ENCODE results near the gene DTNB. TPM values are rescaled to one million over a fixed set of nuclear protein-coding genes. Genes with fewer than 3 reads are reported as not detected.

DTNB gene
- total RNA-seq, 1 experiment from 2014 or later: 2.6 TPM

GRCh38 chr2:25380023-25380422 lies 293.4 kb downstream of the DTNB start:
- no peaks in the 10 kb centered on the region for H3K9me3 ChIP-seq (replicated peaks)
- no peak overlapping the region for H3K4me3 ChIP-seq
- H3K27ac ChIP-seq: no peak overlapping the region
- DNase-seq (ENCODE audit: low read depth in 1 of 2, low spot score in 2 of 2): peak in 1 of 2 experiments; percentile 0
- H3K27me3 ChIP-seq (replicated peaks): no peaks in the 10 kb centered on the region
- peaks cover 6% of the 10 kb centered on the region for H3K4me1 ChIP-seq (replicated peaks)
- H3K36me3 ChIP-seq: no peaks in the 10 kb centered on the region

GRCh38 chr2:25379535-25379934 lies 293.8 kb downstream of the DTNB start:
- DNase-seq (ENCODE audit: low read depth in 1 of 2, low spot score in 2 of 2): peak in 1 of 2 experiments; percentile 22
- no peak overlapping the region for H3K27ac ChIP-seq
- peaks cover 6% of the 10 kb centered on the region for H3K4me1 ChIP-seq (replicated peaks)

GRCh38 chr2:25378731-25379490 lies 294.5 kb downstream of the DTNB start:
- Histone ChIP-seq H3K4me1 (replicated peaks) (peaks cover 6% of the 10 kb centered on the region), H3K4me3 (no peak overlapping the region), H3K27me3 (replicated peaks) (no peaks in the 10 kb centered on the region), H3K36me3 (no peaks in the 10 kb centered on the region), H3K9me3 (replicated peaks) (no peaks in the 10 kb centered on the region), H3K27ac (no peak overlapping the region)
- peak in 1 of 2 experiments; percentile 47 for DNase-seq (ENCODE audit: low read depth in 1 of 2, low spot score in 2 of 2)

More at GRCh38 chr2:25379535-25379934, 293.8 kb downstream of the DTNB start:
- Histone ChIP-seq H3K27me3 (replicated peaks) (no peaks in the 10 kb centered on the region), H3K36me3 (no peaks in the 10 kb centered on the region), H3K4me3 (no peak overlapping the region), H3K9me3 (replicated peaks) (no peaks in the 10 kb centered on the region)

- Histone ChIP-seq H3K27ac (no peak overlapping the region), H3K27me3 (replicated peaks) (no peaks in the 10 kb centered on the region), H3K4me3 (no peak overlapping the region), H3K9me3 (replicated peaks) (no peaks in the 10 kb centered on the region), H3K36me3 (no peaks in the 10 kb centered on the region), H3K4me1 (replicated peaks) (peaks cover 6% of the 10 kb centered on the region)
- peak in 1 of 2 experiments; percentile 42 for DNase-seq (ENCODE audit: low read depth in 1 of 2, low spot score in 2 of 2)
Measured at GRCh38 chr2:25377822-25378421, 295.5 kb downstream of the DTNB start.

GRCh38 chr2:25376750-25377621 lies 296.4 kb downstream of the DTNB start:
- Histone ChIP-seq H3K4me3 (peak overlapping the region; percentile 4; the same call in 1 of the 2 replicates), H3K27ac (no peak overlapping the region), H3K9me3 (replicated peaks) (no peaks in the 10 kb centered on the region), H3K27me3 (replicated peaks) (no peaks in the 10 kb centered on the region), H3K4me1 (replicated peaks) (peaks cover 6% of the 10 kb centered on the region), H3K36me3 (no peaks in the 10 kb centered on the region)
- peak; percentile 80 to 82 for DNase-seq (ENCODE audit: low read depth in 1 of 2, low spot score in 2 of 2)

GRCh38 chr2:25375989-25376545 lies 297.3 kb downstream of the DTNB start:
- no peaks in the 10 kb centered on the region for H3K9me3 ChIP-seq (replicated peaks)
- no peaks in the 10 kb centered on the region for H3K36me3 ChIP-seq
- no peak for DNase-seq (ENCODE audit: low read depth in 1 of 2, low spot score in 2 of 2)
- no peaks in the 10 kb centered on the region for H3K27me3 ChIP-seq (replicated peaks)
- H3K4me1 ChIP-seq (replicated peaks): peaks cover 6% of the 10 kb centered on the region
- H3K4me3 ChIP-seq: no peak overlapping the region
- no peak overlapping the region for H3K27ac ChIP-seq

GRCh38 chr2:25375371-25375988 lies 297.9 kb downstream of the DTNB start:
- Histone ChIP-seq H3K27ac (no peak overlapping the region), H3K27me3 (replicated peaks) (no peaks in the 10 kb centered on the region), H3K4me3 (no peak overlapping the region), H3K9me3 (replicated peaks) (no peaks in the 10 kb centered on the region), H3K4me1 (replicated peaks) (peaks cover 6% of the 10 kb centered on the region), H3K36me3 (no peaks in the 10 kb centered on the region)
- DNase-seq (ENCODE audit: low read depth in 1 of 2, low spot score in 2 of 2): no peak

DNA sequence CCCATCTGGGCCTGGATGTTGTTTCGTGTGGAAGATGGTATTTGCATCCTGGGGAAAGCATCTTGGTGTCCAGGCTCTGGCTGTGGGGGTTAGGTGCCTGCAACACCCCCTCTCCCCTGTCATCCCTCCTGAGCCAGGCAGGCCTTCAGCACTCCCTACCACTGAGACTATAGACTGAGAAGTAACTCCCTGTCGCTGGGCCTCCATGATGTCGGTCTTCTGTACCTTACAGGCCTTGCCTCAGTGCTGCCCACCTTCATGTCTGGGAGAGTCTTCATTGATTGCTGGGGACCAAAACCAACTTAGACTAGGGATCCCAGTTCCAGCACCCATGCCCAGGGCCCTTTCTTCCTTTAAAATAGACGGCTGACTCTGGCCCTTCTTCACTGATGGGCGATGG lies 298.6 kb downstream of the DTNB start:
- peaks cover 6% of the 10 kb centered on the region for H3K4me1 ChIP-seq (replicated peaks)
- no peaks in the 10 kb centered on the region for H3K27me3 ChIP-seq (replicated peaks)
- DNase-seq (ENCODE audit: low read depth in 1 of 2, low spot score in 2 of 2): no peak
- H3K4me3 ChIP-seq: no peak overlapping the region
- no peaks in the 10 kb centered on the region for H3K36me3 ChIP-seq
- H3K27ac ChIP-seq: no peak overlapping the region
- H3K9me3 ChIP-seq (replicated peaks): no peaks in the 10 kb centered on the region

- Histone ChIP-seq H3K36me3 (no peaks in the 10 kb centered on the region), H3K27me3 (replicated peaks) (no peaks in the 10 kb centered on the region), H3K4me1 (replicated peaks) (peaks cover 6% of the 10 kb centered on the region), H3K27ac (no peak overlapping the region), H3K9me3 (replicated peaks) (no peaks in the 10 kb centered on the region), H3K4me3 (no peak overlapping the region)
- peak in 1 of 2 experiments; percentile 27 for DNase-seq (ENCODE audit: low read depth in 1 of 2, low spot score in 2 of 2)
Measured at GRCh38 chr2:25374411-25374810, 299.0 kb downstream of the DTNB start.

DNA sequence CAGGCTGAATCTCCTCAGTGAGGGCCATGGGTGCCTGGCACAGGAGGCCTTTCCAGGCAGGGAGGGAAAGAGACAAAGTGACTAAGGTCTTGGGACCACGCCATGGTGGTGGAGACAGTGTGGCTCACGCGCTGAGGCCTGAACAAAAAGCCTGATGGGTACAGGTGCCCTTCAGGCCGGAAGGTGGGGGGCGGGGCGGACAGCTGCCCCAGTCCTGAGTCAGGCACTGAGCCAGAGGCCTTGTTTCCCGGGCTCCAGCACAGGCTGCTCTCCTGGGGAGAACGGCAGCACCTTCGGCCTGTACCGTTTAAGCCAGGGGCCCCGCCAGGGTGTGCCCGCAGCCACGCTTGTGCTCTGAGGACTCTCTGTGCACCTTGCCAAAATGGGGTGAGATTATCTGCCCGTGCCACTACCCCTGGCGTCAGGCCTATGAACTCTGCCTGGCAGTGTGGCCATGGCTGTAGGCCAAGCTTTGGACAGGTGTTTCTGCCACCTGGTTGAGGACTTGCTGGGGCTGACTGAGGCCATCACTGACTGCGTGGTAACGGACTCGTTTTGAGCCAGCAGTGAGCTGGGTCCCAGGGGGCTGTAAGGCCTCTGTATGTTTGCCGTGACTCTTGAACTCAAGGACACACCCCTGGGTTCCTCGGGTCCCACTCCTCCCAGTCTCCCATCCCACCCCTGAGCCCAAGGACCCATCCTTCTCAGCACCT lies 300.0 kb downstream of the DTNB start:
- no peaks in the 10 kb centered on the region for H3K27me3 ChIP-seq (replicated peaks)
- no peaks in the 10 kb centered on the region for H3K36me3 ChIP-seq
- H3K4me1 ChIP-seq (replicated peaks): peaks cover 6% of the 10 kb centered on the region
- no peaks in the 10 kb centered on the region for H3K9me3 ChIP-seq (replicated peaks)
- DNase-seq (ENCODE audit: low read depth in 1 of 2, low spot score in 2 of 2): peak in 1 of 2 experiments; percentile 29
- no peak overlapping the region for H3K4me3 ChIP-seq
- H3K27ac ChIP-seq: no peak overlapping the region

GRCh38 chr2:25372405-25373268 lies 300.7 kb downstream of the DTNB start:
- Histone ChIP-seq H3K27me3 (replicated peaks) (no peaks in the 10 kb centered on the region), H3K4me3 (no peak overlapping the region), H3K36me3 (no peaks in the 10 kb centered on the region), H3K4me1 (replicated peaks) (peaks cover 6% of the 10 kb centered on the region), H3K9me3 (replicated peaks) (no peaks in the 10 kb centered on the region), H3K27ac (no peak overlapping the region)
- peak in 1 of 2 experiments; percentile 24 for DNase-seq (ENCODE audit: low read depth in 1 of 2, low spot score in 2 of 2)
